ENCODE results near the gene RAB40C. TPM values are rescaled to one million over a fixed set of nuclear protein-coding genes. Genes with fewer than 3 reads are reported as not detected.

RAB40C gene
- total RNA-seq, 1 experiment from 2014 or later: 19.9 TPM

- Histone ChIP-seq H3K27me3 (replicated peaks; ENCODE audit: insufficient read depth, low read depth, low read length, poor library complexity) (no peaks in the 10 kb centered on the region), H3K36me3 (ENCODE audit: insufficient read depth, low read length, poor library complexity, severe bottlenecking) (peaks cover 5% of the 10 kb centered on the region), H3K4me3 (ENCODE audit: low read depth, low read length, poor library complexity, severe bottlenecking) (no peak overlapping the region), H3K4me1 (ENCODE audit: insufficient read depth, low read length, poor library complexity, severe bottlenecking) (peaks cover 8% of the 10 kb centered on the region), H3K9me3 (ENCODE audit: low read depth, low read length, poor library complexity, severe bottlenecking) (no peaks in the 10 kb centered on the region), H3K27ac (ENCODE audit: low read depth, low read length, poor library complexity, severe bottlenecking) (no peak overlapping the region)
- intact Hi-C loops (cut with micrococcal nuclease; ENCODE audit: unreplicated experiment): no loop called here
- BruUV-seq (replicated peaks): no TSS peak
- DNase-seq (ENCODE audit: low spot score): no peak
- CTCF ChIA-PET: no interaction called here
- POLR2A ChIA-PET (ENCODE audit: low non-redundant PET): no interaction called here
- TF ChIP-seq CTCF (conservative IDR thresholded peaks at IDR 0.05; ENCODE audit: low read depth, low read length): no peak
- no peak for TF ChIP-seq EZH2 (IDR thresholded peaks at IDR 0.05; ENCODE audit: borderline replicate concordance, low read depth, low read length, poor library complexity, severe bottlenecking)
These were observed 3.9 kb downstream of the RAB40C start for GRCh38 chr16:593807-594206.

GRCh38 chr16:595094-595528 is 5.2 kb downstream of the RAB40C start:
- H3K9me3 ChIP-seq (ENCODE audit: low read depth, low read length, poor library complexity, severe bottlenecking): no peaks in the 10 kb centered on the region
- ChIA-PET CTCF (interaction anchor here (0.7 kb wide), 1 partner anchor 233 kb away, joined by 3 read pairs; no protein-coding TSS in a partner anchor), POLR2A (ENCODE audit: low non-redundant PET) (no interaction called here)
- TF ChIP-seq EZH2 (IDR thresholded peaks at IDR 0.05; ENCODE audit: borderline replicate concordance, low read depth, low read length, poor library complexity, severe bottlenecking) (no peak), CTCF (conservative IDR thresholded peaks at IDR 0.05; ENCODE audit: low read depth, low read length) (no peak)
- no peak for DNase-seq (ENCODE audit: low spot score)
- no peaks in the 10 kb centered on the region for H3K27me3 ChIP-seq (replicated peaks; ENCODE audit: insufficient read depth, low read depth, low read length, poor library complexity)
- H3K4me3 ChIP-seq (ENCODE audit: low read depth, low read length, poor library complexity, severe bottlenecking): no peak overlapping the region
- intact Hi-C loops (cut with micrococcal nuclease; ENCODE audit: unreplicated experiment): no loop called here
- BruUV-seq (replicated peaks): no TSS peak
- peaks cover 5% of the 10 kb centered on the region for H3K36me3 ChIP-seq (ENCODE audit: insufficient read depth, low read length, poor library complexity, severe bottlenecking)
- H3K27ac ChIP-seq (ENCODE audit: low read depth, low read length, poor library complexity, severe bottlenecking): no peak overlapping the region
- peaks cover 8% of the 10 kb centered on the region for H3K4me1 ChIP-seq (ENCODE audit: insufficient read depth, low read length, poor library complexity, severe bottlenecking)

DNA sequence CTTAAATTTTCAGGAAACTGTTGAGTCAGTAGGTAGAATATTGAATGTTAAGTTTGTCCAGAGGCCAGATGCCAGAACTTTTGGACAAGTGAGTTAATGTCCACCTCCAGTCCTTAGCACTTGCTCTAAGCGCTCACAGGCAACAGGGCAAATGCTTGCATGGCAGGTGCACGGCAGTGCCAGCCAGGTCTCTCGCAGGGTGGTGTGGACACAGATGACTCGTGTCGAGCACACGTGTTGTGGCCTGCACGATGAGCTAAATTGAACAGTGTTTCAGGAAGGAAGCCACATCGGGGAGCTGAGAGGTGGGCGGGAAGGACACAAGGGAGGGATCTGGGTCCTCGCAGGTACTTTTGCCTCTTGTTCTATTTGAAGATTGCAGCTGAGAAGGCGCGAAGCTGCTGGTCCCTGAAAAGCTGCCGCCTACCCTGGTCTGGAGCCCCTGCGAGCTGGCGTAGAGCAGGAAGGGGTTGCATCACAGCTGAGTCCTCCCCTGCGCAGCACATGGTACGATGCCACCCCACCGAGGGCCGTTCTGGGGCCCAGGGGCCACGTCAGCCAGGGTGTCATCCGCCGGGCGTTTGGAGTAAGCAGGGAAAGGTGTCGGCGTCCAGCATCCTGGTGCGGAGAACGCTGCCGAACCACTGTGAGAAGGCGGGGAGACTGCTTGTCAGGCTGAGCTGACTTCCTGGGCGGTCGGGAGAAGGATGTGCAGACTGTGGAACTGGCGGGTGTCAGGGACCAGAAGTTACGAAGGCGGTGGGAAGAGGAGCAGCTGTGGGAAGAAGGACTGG is 6.3 kb downstream of the RAB40C start:
- intact Hi-C loops (cut with micrococcal nuclease; ENCODE audit: unreplicated experiment): no loop called here
- Histone ChIP-seq H3K4me3 (ENCODE audit: low read depth, low read length, poor library complexity, severe bottlenecking) (no peak overlapping the region), H3K36me3 (ENCODE audit: insufficient read depth, low read length, poor library complexity, severe bottlenecking) (peaks cover 5% of the 10 kb centered on the region), H3K27ac (ENCODE audit: low read depth, low read length, poor library complexity, severe bottlenecking) (no peak overlapping the region), H3K27me3 (replicated peaks; ENCODE audit: insufficient read depth, low read depth, low read length, poor library complexity) (no peaks in the 10 kb centered on the region), H3K9me3 (ENCODE audit: low read depth, low read length, poor library complexity, severe bottlenecking) (no peaks in the 10 kb centered on the region), H3K4me1 (ENCODE audit: insufficient read depth, low read length, poor library complexity, severe bottlenecking) (peaks cover 2% of the 10 kb centered on the region)
- DNase-seq (ENCODE audit: low spot score): no peak
- ChIA-PET CTCF (interaction anchor here (0.7 kb wide), 1 partner anchor 234 kb away, joined by 3 read pairs; no protein-coding TSS in a partner anchor), POLR2A (ENCODE audit: low non-redundant PET) (no interaction called here)
- TF ChIP-seq CTCF (conservative IDR thresholded peaks at IDR 0.05; ENCODE audit: low read depth, low read length): no peak
- TF ChIP-seq EZH2 (IDR thresholded peaks at IDR 0.05; ENCODE audit: borderline replicate concordance, low read depth, low read length, poor library complexity, severe bottlenecking): no peak
- no TSS peak for BruUV-seq (replicated peaks)
